ENCODE data around the gene EFNB1.
A peak's percentile ranks its signal among the peaks of the same experiment; 100 is the strongest.

The EFNB1 gene

DNA sequence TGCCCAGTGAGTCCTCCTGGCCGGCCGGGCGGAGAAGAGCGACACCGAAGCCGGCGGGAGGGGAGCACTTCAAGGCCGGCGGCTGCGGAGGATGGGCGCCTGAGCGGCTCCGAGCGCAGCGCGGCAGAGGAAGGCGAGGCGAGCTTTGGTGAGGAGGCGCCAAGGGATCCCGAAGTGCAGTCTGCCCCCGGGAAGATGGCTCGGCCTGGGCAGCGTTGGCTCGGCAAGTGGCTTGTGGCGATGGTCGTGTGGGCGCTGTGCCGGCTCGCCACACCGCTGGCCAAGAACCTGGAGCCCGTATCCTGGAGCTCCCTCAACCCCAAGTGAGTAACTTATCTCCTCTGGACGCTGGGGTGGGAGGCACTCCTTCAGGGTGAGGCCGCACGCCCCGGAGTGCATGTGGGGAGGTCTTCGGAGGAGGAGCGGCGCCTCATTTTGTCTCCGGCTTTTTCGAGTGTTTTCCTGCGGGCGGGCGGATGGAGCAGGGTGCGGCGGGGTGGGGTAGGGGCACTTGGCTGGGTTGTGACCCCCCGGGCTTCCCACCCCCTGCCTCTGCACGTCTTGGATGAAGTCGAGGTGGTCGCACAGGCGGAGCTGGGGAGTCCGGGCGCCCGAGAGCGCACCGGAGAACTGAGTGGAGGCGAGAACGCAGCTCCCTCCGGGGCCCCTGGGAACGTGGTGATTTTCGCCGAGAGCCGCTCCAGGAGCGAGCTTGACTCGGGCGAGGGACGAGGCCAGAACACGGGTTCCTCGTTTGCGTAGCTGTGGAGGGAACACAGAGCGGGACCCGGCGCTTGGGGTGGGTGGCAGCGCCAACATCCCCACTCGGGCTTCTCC, 979 bp downstream of the EFNB1 start:
- peak overlapping the region; percentile 56 for H3K4me3 ChIP-seq (ENCODE audit: low read length)
- no peak for DNase-seq (ENCODE audit: low read depth)

GRCh38 chrX:68830419-68831404, 1.9 kb downstream of the EFNB1 start:
- DNase-seq (ENCODE audit: low read depth): no peak
- peak overlapping the region; percentile 56 for H3K4me3 ChIP-seq (ENCODE audit: low read length)
- no peak for TF ChIP-seq CTCF (conservative IDR thresholded peaks at IDR 0.05; ENCODE audit: low read depth, low read length)

More for the DNA sequence above, 979 bp downstream of the EFNB1 start:
- no peak for TF ChIP-seq CTCF (conservative IDR thresholded peaks at IDR 0.05; ENCODE audit: low read depth, low read length)

DNA sequence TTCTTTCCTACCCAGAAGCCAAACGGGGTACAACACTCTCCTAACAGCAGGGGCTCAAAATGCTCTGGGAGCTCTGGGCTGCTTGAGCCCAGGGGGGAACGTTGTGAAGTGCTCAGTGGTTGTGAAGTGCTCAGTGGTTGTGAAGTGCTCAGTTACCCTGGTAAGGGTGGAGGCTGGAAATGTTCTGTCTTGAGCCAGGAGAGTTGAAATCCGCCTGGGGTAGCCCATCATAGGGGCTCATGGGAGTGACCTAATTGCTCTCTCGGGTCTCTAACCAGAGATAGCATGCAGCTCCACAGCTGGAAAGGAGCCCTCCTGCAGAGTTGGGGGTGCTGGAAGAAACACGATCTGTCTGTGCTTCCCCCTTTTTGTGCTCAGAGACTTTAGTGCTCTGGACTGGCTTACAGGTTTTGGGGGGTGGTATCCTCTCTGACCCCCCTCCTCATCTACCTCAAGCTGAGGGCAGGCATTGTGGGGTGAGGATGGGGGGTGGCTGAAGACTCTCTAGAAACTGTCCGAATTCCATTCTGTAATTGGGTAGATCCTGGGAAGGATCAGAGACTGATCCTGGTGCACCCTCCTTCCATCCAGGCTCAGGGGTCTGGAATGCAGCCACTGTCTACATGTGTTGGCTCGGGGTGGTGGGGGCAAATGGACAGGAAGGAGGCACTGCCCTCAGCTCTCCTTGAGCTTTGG, 2.7 kb downstream of the EFNB1 start:
- no peak for TF ChIP-seq CTCF (conservative IDR thresholded peaks at IDR 0.05; ENCODE audit: low read depth, low read length)
- DNase-seq (ENCODE audit: low read depth): no peak
- H3K4me3 ChIP-seq (ENCODE audit: low read length): no peak overlapping the region

DNA sequence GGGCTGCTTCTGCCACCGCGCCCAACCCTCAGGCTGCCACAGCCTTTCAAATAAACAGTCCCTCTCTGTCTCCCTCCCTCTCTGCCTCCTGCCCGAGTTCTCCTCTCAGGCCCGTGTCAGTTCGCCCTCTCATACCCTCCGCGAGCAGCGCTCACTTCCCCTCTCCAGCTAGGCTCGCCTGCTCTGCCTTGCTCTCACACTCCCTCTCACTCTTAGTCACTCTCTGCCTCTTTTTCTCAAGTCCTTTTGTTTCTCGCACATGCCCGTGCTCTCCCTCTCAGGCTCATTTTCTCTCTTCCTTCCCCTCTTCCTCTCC, 3.2 kb downstream of the EFNB1 start:
- DNase-seq (ENCODE audit: low read depth): peak; percentile 28
- TF ChIP-seq CTCF (conservative IDR thresholded peaks at IDR 0.05; ENCODE audit: low read depth, low read length): no peak
- no peak overlapping the region for H3K4me3 ChIP-seq (ENCODE audit: low read length)

DNA sequence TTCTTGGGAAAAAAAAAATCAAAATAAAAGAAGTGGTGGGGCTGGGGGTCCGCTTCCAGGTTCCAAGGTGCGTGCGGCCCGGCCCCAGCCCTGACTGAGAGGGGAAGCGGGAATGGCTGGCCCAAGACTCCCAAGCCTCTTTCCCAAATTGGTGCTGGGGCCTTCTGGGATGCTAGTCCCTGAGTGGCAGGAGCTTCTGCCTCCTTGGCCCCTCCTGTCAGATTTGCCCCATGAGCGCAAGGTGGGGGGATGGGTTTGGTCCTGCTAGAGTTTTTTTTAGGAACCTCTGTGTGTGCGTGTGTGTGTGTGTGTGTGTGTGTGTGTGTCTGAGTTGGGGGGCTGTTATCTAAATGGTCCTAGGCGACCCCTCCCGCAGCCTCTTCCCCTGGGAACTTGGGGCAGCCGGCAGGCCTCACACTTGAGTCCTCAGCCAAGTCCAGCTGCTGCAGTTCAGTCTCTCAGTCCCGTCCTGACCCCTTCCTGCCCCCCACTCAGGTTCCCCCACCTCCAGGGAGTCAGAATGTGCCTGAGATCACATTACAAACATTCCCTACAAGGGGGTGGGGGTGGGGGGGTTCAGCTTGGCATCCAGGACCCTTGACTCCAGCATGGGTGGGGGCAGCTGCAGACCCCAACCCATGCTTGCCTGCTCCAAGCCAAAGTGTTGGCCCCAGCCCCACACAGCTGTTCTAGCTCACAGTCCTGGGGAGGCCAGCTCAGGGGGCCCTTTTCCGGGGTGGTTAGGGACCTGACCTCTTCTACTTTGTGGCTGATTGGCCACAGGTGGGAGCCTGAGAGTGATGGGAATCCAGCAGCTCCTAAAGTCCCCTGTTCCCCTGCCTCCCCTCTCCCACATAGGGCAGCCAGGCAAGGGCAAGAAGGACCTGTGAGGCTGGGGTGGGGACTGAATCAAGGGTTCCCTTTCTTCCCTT, 4.0 kb downstream of the EFNB1 start:
- no peak for TF ChIP-seq CTCF (conservative IDR thresholded peaks at IDR 0.05; ENCODE audit: low read depth, low read length)
- no peak for DNase-seq (ENCODE audit: low read depth)
- no peak overlapping the region for H3K4me3 ChIP-seq (ENCODE audit: low read length)

DNA sequence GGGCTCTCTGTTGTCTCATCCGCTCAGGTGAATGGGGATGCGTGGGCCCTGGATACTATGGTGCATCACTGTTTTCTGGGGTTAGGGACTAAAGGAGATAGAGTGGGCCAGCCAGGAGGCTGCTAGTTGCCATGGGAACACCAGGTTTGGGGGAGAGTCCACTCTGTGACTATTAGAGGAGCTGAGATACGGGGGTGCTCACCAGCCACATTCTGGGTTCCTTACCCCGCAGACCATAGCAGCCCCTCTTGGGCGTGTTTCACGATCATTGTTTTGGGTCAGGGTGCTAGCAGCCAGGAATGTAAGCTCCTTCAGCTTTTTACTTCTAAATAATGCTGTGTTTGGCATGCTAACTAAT, 4.6 kb downstream of the EFNB1 start:
- no peak overlapping the region for H3K4me3 ChIP-seq (ENCODE audit: low read length)
- TF ChIP-seq CTCF (conservative IDR thresholded peaks at IDR 0.05; ENCODE audit: low read depth, low read length): no peak
- DNase-seq (ENCODE audit: low read depth): no peak

All from retinal pigment epithelial cell (primary cell).